Epithelial cell of prostate (primary cell): ENCODE data around the gene ATP11B.

ENCODE experiments used
- DNase-seq: peaks from one replicate; pipeline ENCODE4 v3.0.0-alpha.2; 2011; ENCODE audit warnings: low read depth, low spot score
- H3K27ac ChIP-seq: fragments of 450-650 bp; 2 replicates; pipeline ENCODE4 v1.5.1; 2017; ENCODE audit warnings: mild to moderate bottlenecking

The ATP11B gene

GRCh38 chr3:182906036-182906435 lies 112.7 kb downstream of the ATP11B start:
- no peak for DNase-seq

GRCh38 chr3:182908471-182908870 lies 115.2 kb downstream of the ATP11B start:
- no peak for DNase-seq
- peak overlapping the region; percentile 2 for H3K27ac ChIP-seq

More at GRCh38 chr3:182906036-182906435, 112.7 kb downstream of the ATP11B start:
- H3K27ac ChIP-seq = no peak overlapping the region

GRCh38 chr3:182909318-182910040 lies 116.2 kb downstream of the ATP11B start:
- H3K27ac ChIP-seq = peak overlapping the region; percentile 43
- DNase-seq = no peak

- H3K27ac ChIP-seq = no peak overlapping the region
Measured at GRCh38 chr3:182910936-182911781, 117.9 kb downstream of the ATP11B start.

GRCh38 chr3:182911782-182912111 lies 118.4 kb downstream of the ATP11B start:
- no peak overlapping the region for H3K27ac ChIP-seq

More at GRCh38 chr3:182910936-182911781, 117.9 kb downstream of the ATP11B start:
- DNase-seq = no peak

GRCh38 chr3:182912474-182912873 lies 119.2 kb downstream of the ATP11B start:
- no peak for DNase-seq
- no peak overlapping the region for H3K27ac ChIP-seq

More at GRCh38 chr3:182911782-182912111, 118.4 kb downstream of the ATP11B start:
- no peak for DNase-seq

GRCh38 chr3:182913889-182914288 lies 120.6 kb downstream of the ATP11B start:
- H3K27ac ChIP-seq = no peak overlapping the region

DNA sequence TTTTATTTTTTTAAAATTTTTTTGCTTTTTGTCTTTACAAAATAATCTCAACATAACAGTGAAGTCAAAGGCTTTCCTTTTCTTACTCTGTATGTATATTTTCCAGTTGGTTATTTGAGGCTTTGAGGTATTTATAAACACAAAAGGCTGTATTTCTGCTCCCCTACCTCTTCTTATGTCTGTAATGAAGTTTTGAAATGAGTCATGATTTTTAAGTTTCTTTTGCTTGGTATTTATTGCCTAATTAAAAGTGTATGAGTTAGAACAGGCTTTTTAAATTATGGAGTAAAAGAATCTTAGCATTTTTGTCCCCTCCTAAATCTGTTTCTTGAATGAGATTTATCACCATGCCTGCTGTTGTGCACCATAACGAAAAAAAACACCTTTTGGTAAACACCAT lies 121.0 kb downstream of the ATP11B start:
- DNase-seq = no peak

More at GRCh38 chr3:182913889-182914288, 120.6 kb downstream of the ATP11B start:
- DNase-seq = no peak

DNA sequence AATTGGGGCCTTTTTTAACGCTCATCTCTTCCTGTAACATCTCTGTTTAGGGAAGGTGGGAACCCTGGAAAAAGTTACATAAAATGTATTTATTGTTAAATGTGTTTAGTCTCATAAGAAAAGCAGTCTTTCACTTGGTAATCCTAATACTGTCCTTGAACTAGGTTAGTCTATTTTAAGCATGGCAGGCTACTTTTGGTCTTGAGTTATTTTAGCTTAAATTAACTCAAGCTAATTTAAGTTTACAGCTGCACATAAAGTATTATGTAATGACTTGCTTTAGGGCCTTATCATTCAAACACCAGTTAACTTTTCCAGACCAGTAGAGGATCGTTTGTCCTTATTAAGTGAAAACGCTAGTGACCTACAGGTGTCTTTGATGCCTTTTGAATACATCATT lies 123.8 kb downstream of the ATP11B start:
- H3K27ac ChIP-seq = no peak overlapping the region
- DNase-seq = no peak

More for the DNA sequence above, 121.0 kb downstream of the ATP11B start:
- H3K27ac ChIP-seq = no peak overlapping the region

DNA sequence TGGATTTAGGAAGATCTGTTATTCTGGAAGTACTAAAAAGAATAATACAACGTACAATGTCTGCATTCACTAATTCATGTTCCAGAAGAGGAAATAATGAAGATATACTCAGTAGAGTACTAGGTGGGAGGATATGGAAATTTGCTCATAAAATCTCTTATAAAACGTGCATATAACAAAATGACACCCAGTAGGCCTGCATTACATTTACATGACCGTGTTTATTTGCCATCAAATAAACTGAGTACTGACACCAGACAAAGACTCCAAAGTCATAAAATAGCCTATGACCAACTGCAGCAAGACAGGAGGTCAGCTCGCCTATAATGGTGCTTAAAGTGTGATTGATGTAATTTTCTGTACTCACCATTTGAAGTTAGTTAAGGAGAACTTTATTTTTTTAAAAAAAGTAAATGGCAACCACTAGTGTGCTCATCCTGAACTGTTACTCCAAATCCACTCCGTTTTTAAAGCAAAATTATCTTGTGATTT lies 126.6 kb downstream of the ATP11B start:
- no peak overlapping the region for H3K27ac ChIP-seq
- DNase-seq = no peak

GRCh38 chr3:182920515-182921084 lies 127.3 kb downstream of the ATP11B start:
- no peak for DNase-seq
- no peak overlapping the region for H3K27ac ChIP-seq

GRCh38 chr3:182921665-182922355 lies 128.5 kb downstream of the ATP11B start:
- no peak for DNase-seq

GRCh38 chr3:182925330-182925943 lies 132.1 kb downstream of the ATP11B start:
- peak; percentile 70 for DNase-seq
- H3K27ac ChIP-seq = peak overlapping the region; percentile 19

More at GRCh38 chr3:182921665-182922355, 128.5 kb downstream of the ATP11B start:
- peak overlapping the region; percentile 11 for H3K27ac ChIP-seq

- peak overlapping the region; percentile 19 for H3K27ac ChIP-seq
- DNase-seq = no peak
Measured at GRCh38 chr3:182925944-182926337, 132.6 kb downstream of the ATP11B start.

- DNase-seq = no peak
Measured at GRCh38 chr3:182935803-182936202, 142.5 kb downstream of the ATP11B start.

GRCh38 chr3:182936239-182936917 lies 143.1 kb downstream of the ATP11B start:
- no peak overlapping the region for H3K27ac ChIP-seq
- DNase-seq = no peak

More at GRCh38 chr3:182935803-182936202, 142.5 kb downstream of the ATP11B start:
- no peak overlapping the region for H3K27ac ChIP-seq

- H3K27ac ChIP-seq = no peak overlapping the region
- DNase-seq = no peak
Measured at GRCh38 chr3:182936918-182937285, 143.6 kb downstream of the ATP11B start.

- no peak overlapping the region for H3K27ac ChIP-seq
- peak; percentile 6 for DNase-seq
Measured at GRCh38 chr3:182937293-182938051, 144.2 kb downstream of the ATP11B start.
